Thyroid gland (tissue), 4 donors: ENCODE data around the gene RSRP1. TPM values are rescaled to one million over a fixed set of nuclear protein-coding genes. Genes with fewer than 3 reads are reported as not detected.

Experiments
- DNase-seq, 2 donors: peaks; one replicate each; pipeline ENCODE4 v3.0.0-alpha.2; 2019
- H3K27ac ChIP-seq, 3 donors: fragments of 200-600 bp; sonication (generic); 1 replicate in 2 of 3; 2 replicates in 1 of 3; pipeline ENCODE4 v1.5.1; 2016 to 2019; ENCODE audit warnings: mild to moderate bottlenecking in 1 of 3, moderate library complexity in 1 of 3
- H3K27me3 ChIP-seq: fragments of 200-600 bp; sonication (generic); one replicate; pipeline ENCODE4 v1.5.1; 2019
- H3K36me3 ChIP-seq, 2 donors: fragments of 200-600 bp; sonication (generic); one replicate each; pipeline ENCODE4 v1.5.1; 2016 to 2019
- H3K4me1 ChIP-seq, 2 donors: fragments of 200-600 bp; sonication (generic); one replicate each; pipeline ENCODE4 v1.5.1; 2017 to 2019
- H3K4me3 ChIP-seq, 3 donors: fragments of 200-600 bp; sonication (generic); replicated peaks in 1 of 3; 1 replicate in 2 of 3; 2 replicates in 1 of 3; pipeline ENCODE4 v1.5.1; 2016; ENCODE audit warnings: mild to moderate bottlenecking in 1 of 3
- H3K9me3 ChIP-seq: fragments of 200-600 bp; sonication (generic); one replicate; pipeline ENCODE4 v1.5.1; 2017
- CTCF ChIP-seq, 6 experiments: fragments of 200-600 bp in 3 of 6; fragments of 450-650 bp in 3 of 6; sonication (generic) in 3 of 6; IDR thresholded peaks; one replicate each; pipeline ENCODE4 v1.5.1; 2016 to 2019; ENCODE audit warnings: antibody characterized with exemption in 6 of 6, mild to moderate bottlenecking in 2 of 6, inconsistent platforms in 1 of 6, moderate library complexity in 1 of 6
- POLR2A ChIP-seq, 2 donors: fragments of 450-650 bp; IDR thresholded peaks; one replicate each; pipeline ENCODE4 v1.6.1; 2017; ENCODE audit warnings: antibody characterized with exemption in 2 of 2, mild to moderate bottlenecking in 2 of 2, moderate library complexity in 1 of 2
- WGBS, 2 donors: methylation state at CpG; one replicate each; pipeline ENCODE4 v1.1.5; 2017; 5-methylcytosine and 5-hydroxymethylcytosine counted together
- intact Hi-C: fragments of 100-400 bp; cut with DNase I; formaldehyde crosslinking; loops from one replicate; pipeline ENCODE4 v1.15.1; 2023
- total RNA-seq, 4 donors: library from RNA; depleted of rRNA; stranded (reverse); fragments of >200 nt; gene quantifications; one replicate each; pipeline ENCODE4 v1.2.3, GENCODE V29; 2016

The RSRP1 gene
- total RNA-seq, 4 donors from 2014 or later, result 140 to 294 (median 152) TPM

DNA sequence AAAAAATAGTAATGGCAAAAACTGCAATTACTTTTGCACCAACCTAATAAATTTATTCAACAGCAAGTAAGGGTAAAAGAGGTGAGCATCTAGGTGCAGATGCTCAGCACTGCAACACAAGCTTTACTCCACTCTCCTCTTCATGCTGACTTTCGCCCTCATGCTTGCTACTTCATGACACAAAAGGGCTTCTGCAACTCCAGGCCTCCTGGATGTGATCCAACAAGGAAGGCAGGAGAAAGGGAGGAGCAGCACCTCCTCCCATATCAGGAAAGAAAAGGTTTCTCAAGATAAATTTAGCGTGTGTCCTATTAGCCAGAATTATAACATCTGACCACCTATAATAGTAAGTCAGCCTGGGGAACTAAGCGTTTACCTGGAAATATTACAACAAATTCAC lies 26.6 kb downstream of the RSRP1 start:
- Histone ChIP-seq H3K27ac (no peak overlapping the region), H3K9me3 (no peaks in the 10 kb centered on the region), H3K4me3 (no peak overlapping the region), H3K27me3 (no peaks in the 10 kb centered on the region), H3K4me1 (no peaks in the 10 kb centered on the region), H3K36me3 (peaks cover 49 to 55% of the 10 kb centered on the region in 2 donors)
- TF ChIP-seq POLR2A (IDR thresholded peaks at IDR 0.05) (no peak), CTCF (IDR thresholded peaks at IDR 0.05) (no peak)
- no peak for DNase-seq
- intact Hi-C loops, result no loop called here
- WGBS, 2 donors, result 90 to 94% methylated on average over 3 of the region's 3 CpGs

- intact Hi-C loops, result no loop called here
- Histone ChIP-seq H3K27ac (no peak overlapping the region), H3K4me1 (no peaks in the 10 kb centered on the region), H3K9me3 (no peaks in the 10 kb centered on the region), H3K4me3 (no peak overlapping the region), H3K36me3 (peaks cover 41 to 52% of the 10 kb centered on the region in 2 donors), H3K27me3 (no peaks in the 10 kb centered on the region)
- DNase-seq, result no peak
- 95 to 98% methylated on average over 9 of the region's 9 CpGs for WGBS, 2 donors
- no peak for TF ChIP-seq POLR2A (IDR thresholded peaks at IDR 0.05)
- TF ChIP-seq CTCF (IDR thresholded peaks at IDR 0.05), result no peak
Observed at GRCh38 chr1:25219661-25220251, 27.5 kb downstream of the RSRP1 start.

DNA sequence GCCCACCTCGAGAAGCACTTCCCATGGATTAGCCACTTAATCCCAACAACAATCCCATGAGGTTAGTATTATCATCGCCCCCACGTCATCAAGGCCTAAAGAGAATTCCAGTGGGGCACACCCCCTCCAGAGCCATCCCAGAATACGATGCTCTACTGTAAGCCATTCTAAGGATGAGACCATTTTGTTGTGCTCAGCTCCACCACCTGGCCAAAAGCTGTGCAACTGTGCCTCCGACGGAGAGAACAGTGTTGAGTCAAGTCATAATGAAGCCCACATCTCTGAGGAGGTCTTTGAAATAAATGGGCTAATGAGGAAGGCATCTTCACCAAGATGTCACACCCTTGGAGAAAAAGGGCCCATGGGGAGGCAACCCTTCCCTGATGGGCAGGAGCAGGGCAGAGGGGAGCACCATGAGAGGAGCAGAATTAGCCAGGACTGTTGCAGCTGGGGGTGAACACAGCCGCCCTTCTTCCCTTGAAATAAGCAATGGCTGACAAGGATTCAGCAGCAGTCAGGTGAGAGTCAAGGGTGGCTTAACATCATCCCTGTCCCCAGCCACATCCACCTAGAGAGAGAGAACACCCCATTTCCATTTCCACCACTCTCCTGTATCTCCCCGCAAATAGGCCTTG lies 29.5 kb downstream of the RSRP1 start:
- H3K27me3 ChIP-seq, result no peaks in the 10 kb centered on the region
- DNase-seq, result no peak
- peaks cover 0 to 4% of the 10 kb centered on the region in 2 donors for H3K4me1 ChIP-seq
- no peak overlapping the region for H3K27ac ChIP-seq
- TF ChIP-seq POLR2A (IDR thresholded peaks at IDR 0.05) (no peak), CTCF (IDR thresholded peaks at IDR 0.05) (no peak)
- peaks cover 20 to 33% of the 10 kb centered on the region in 2 donors for H3K36me3 ChIP-seq
- H3K9me3 ChIP-seq, result no peaks in the 10 kb centered on the region
- 71 to 77% methylated on average over 8 of the region's 8 CpGs for WGBS, 2 donors
- intact Hi-C loops, result no loop called here
- H3K4me3 ChIP-seq, result no peak overlapping the region

GRCh38 chr1:25217015-25217414 lies 30.2 kb downstream of the RSRP1 start:
- H3K36me3 ChIP-seq, result peaks cover 13 to 26% of the 10 kb centered on the region in 2 donors
- peaks cover 0 to 5% of the 10 kb centered on the region in 2 donors for H3K4me1 ChIP-seq
- TF ChIP-seq CTCF (IDR thresholded peaks at IDR 0.05), result no peak
- TF ChIP-seq POLR2A (IDR thresholded peaks at IDR 0.05), result no peak
- no peaks in the 10 kb centered on the region for H3K9me3 ChIP-seq
- H3K4me3 ChIP-seq, result no peak overlapping the region
- H3K27ac ChIP-seq, result no peak overlapping the region
- DNase-seq, result no peak
- intact Hi-C loops, result no loop called here
- no peaks in the 10 kb centered on the region for H3K27me3 ChIP-seq
- WGBS, 2 donors, result 88 to 93% methylated on average over 3 of the region's 3 CpGs

DNA sequence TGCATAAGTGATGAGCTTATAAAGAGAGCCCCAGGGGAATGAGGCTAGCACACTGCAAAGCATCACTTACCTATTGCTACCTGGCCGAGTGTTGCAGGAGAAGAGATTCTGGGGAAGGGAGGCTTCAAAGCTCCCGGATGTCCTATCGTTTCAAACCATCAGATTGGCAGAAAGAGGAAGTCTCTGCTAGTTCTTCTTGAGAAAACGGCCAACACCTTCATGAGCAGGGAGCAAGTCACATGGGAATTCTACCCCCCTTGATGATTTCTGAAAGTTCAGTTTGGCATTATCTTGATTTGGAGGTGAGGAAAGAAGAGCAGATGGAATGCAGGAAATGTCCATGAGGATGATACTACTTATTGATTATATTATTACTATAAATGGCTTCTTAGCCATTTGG lies 31.1 kb downstream of the RSRP1 start:
- DNase-seq, result no peak
- TF ChIP-seq POLR2A (IDR thresholded peaks at IDR 0.05) (no peak), CTCF (IDR thresholded peaks at IDR 0.05) (no peak)
- no peak overlapping the region for H3K4me3 ChIP-seq
- H3K27ac ChIP-seq, result no peak overlapping the region
- no peaks in the 10 kb centered on the region for H3K27me3 ChIP-seq
- intact Hi-C loops, result no loop called here
- no peaks in the 10 kb centered on the region for H3K9me3 ChIP-seq
- H3K36me3 ChIP-seq, result peaks cover 6 to 17% of the 10 kb centered on the region in 2 donors
- peaks cover 0 to 5% of the 10 kb centered on the region in 2 donors for H3K4me1 ChIP-seq
- WGBS, 2 donors, result 83 to 85% methylated on average over 4 of the region's 4 CpGs
